Keratinocyte (primary cell): ENCODE results near the gene TNFRSF19. TPM values are rescaled to one million over a fixed set of nuclear protein-coding genes. Genes with fewer than 3 reads are reported as not detected.

ENCODE experiments used
- DNase-seq: peaks from one replicate; pipeline ENCODE4 v3.0.0-alpha.2; 2011; ENCODE audit warnings: low read depth, missing footprints, low spot score
- FAIRE-seq: peaks from 2 replicates; lab custom pipeline; 2011; peaks lifted over from hg19 to GRCh38; lab: Jason Lieb, UNC
- H2AFZ ChIP-seq: 2 replicates; pipeline ENCODE4 v1.6.0; 2012; ENCODE audit warnings: low read length, control low read depth, inconsistent platforms; ENCODE audit not compliant: control insufficient read depth
- H3K27ac ChIP-seq: 2 replicates; pipeline ENCODE4 v1.5.1; 2011; ENCODE audit warnings: low read length; ENCODE audit not compliant: control insufficient read depth, insufficient read depth
- H3K27me3 ChIP-seq: 3 replicates; pipeline ENCODE4 v1.6.0; 2011; ENCODE audit warnings: low read length; ENCODE audit not compliant: control insufficient read depth, insufficient read depth; ENCODE audit errors: extremely low read depth
- H3K36me3 ChIP-seq, 2 experiments: 2 replicates in 1 of 2; 3 replicates in 1 of 2; pipeline ENCODE4 v1.5.1; 2011; ENCODE audit warnings: low read length in 2 of 2, mild to moderate bottlenecking in 1 of 2; ENCODE audit not compliant: control insufficient read depth in 2 of 2, insufficient read depth in 2 of 2; ENCODE audit errors: extremely low read depth in 1 of 2
- H3K4me1 ChIP-seq: 3 replicates; pipeline ENCODE4 v1.5.1; 2011; ENCODE audit warnings: low read length; ENCODE audit not compliant: control insufficient read depth, insufficient read depth; ENCODE audit errors: extremely low read depth
- H3K4me2 ChIP-seq: 3 replicates; pipeline ENCODE4 v1.6.0; 2011; ENCODE audit warnings: low read depth, low read length; ENCODE audit not compliant: control insufficient read depth, insufficient read depth; ENCODE audit errors: extremely low read depth
- H3K4me3 ChIP-seq, 3 experiments: fragments of 200-600 bp in 1 of 3; sonication (generic) in 1 of 3; 2 replicates in 2 of 3; 3 replicates in 1 of 3; pipeline ENCODE4 v1.5.1; 2011 to 2016; ENCODE audit warnings: low read length in 3 of 3, mild to moderate bottlenecking in 3 of 3, control low read depth in 2 of 3, inconsistent platforms in 1 of 3, low read depth in 1 of 3, mixed read lengths in 1 of 3, mixed run types in 1 of 3, moderate library complexity in 1 of 3; ENCODE audit not compliant: control insufficient read depth in 2 of 3, insufficient read depth in 2 of 3; ENCODE audit errors: extremely low read depth in 1 of 3
- H3K79me2 ChIP-seq: 2 replicates; pipeline ENCODE4 v1.6.0; 2012; ENCODE audit warnings: low read length; ENCODE audit not compliant: control insufficient read depth, insufficient read depth
- H3K9ac ChIP-seq: 3 replicates; pipeline ENCODE4 v1.6.0; 2011; ENCODE audit warnings: low read length; ENCODE audit not compliant: control insufficient read depth, insufficient read depth; ENCODE audit errors: extremely low read depth
- H3K9me1 ChIP-seq: 3 replicates; pipeline ENCODE4 v1.6.0; 2011; ENCODE audit warnings: low read length; ENCODE audit not compliant: control insufficient read depth, insufficient read depth; ENCODE audit errors: extremely low read depth
- H3K9me3 ChIP-seq: 2 replicates; pipeline ENCODE4 v1.5.1; 2012; ENCODE audit warnings: low read depth, low read length; ENCODE audit not compliant: control insufficient read depth
- H4K20me1 ChIP-seq: 3 replicates; pipeline ENCODE4 v1.6.0; 2011; ENCODE audit warnings: low read length; ENCODE audit not compliant: control insufficient read depth, insufficient read depth; ENCODE audit errors: extremely low read depth
- CTCF ChIP-seq, 3 experiments: IDR thresholded peaks in 1 of 3; conservative IDR thresholded peaks in 1 of 3; optimal IDR thresholded peaks in 1 of 3; 2 replicates in 2 of 3; 3 replicates in 1 of 3; pipeline versions ENCODE3 to v1.5.1; 2011; ENCODE audit warnings: low read length in 3 of 3, mild to moderate bottlenecking in 3 of 3, moderate library complexity in 2 of 3, control low read depth in 1 of 3, inconsistent platforms in 1 of 3; ENCODE audit not compliant: insufficient read depth in 2 of 3; ENCODE audit errors: extremely low read depth in 1 of 3
- EZH2 ChIP-seq: IDR thresholded peaks from one replicate; pipeline ENCODE4 v1.6.1; 2012; ENCODE audit warnings: inconsistent platforms, mild to moderate bottlenecking, low read length, moderate library complexity
- dilution Hi-C: fragments of 300-500 bp; cut with MboI; formaldehyde crosslinking; loops from one replicate; pipeline ENCODE4 v1.7.0; 2020; ENCODE audit warnings: low sequenced_read_pairs; ENCODE audit not compliant: extremely low pct_ligation_motif_present
- polyA plus RNA-seq, 5 experiments: library from polyadenylated mRNA; depleted of rRNA in 3 of 5; stranded (reverse) in 3 of 5; stranded (forward) in 1 of 5; unstranded in 1 of 5; fragments of >200 nt; gene quantifications; 1 replicate in 1 of 5; 2 replicates in 3 of 5; 3 replicates in 1 of 5; pipeline versions ENCODE4 v1.2.1 to v1.2.3, GENCODE V29; 2011 to 2012; ENCODE audit warnings: missing spikeins in 2 of 5, low read depth in 1 of 5, low replicate concordance in 1 of 5

Gene TNFRSF19
- polyA plus RNA-seq, 1 donor (not counting 4 experiments of a cell fraction or from before 2014, with no cell fraction given), result 1.8 TPM

- Histone ChIP-seq H3K4me3 (no peak overlapping the region), H3K27me3 (no peaks in the 10 kb centered on the region), H2AFZ (no peak overlapping the region), H3K9ac (no peak overlapping the region), H3K4me2 (no peak overlapping the region), H3K36me3 (no peaks in the 10 kb centered on the region), H4K20me1 (no peaks in the 10 kb centered on the region), H3K4me1 (no peaks in the 10 kb centered on the region), H3K9me1 (no peaks in the 10 kb centered on the region), H3K27ac (no peak overlapping the region), H3K79me2 (no peaks in the 10 kb centered on the region), H3K9me3 (no peaks in the 10 kb centered on the region)
- FAIRE-seq (no peak), DNase-seq (no peak)
- dilution Hi-C loops, result no loop called here
- TF ChIP-seq CTCF (optimal IDR thresholded peaks at IDR 0.05 in 1 of 3, IDR thresholded peaks at IDR 0.05 in 1 of 3, conservative IDR thresholded peaks at IDR 0.05 in 1 of 3; ENCODE audit: extremely low read depth in 1 of 3, insufficient read depth in 2 of 3, low read length in 3 of 3) (no peak), EZH2 (no peak)
These were observed 59.5 kb downstream of the TNFRSF19 start for GRCh38 chr13:23629566-23630272.

DNA sequence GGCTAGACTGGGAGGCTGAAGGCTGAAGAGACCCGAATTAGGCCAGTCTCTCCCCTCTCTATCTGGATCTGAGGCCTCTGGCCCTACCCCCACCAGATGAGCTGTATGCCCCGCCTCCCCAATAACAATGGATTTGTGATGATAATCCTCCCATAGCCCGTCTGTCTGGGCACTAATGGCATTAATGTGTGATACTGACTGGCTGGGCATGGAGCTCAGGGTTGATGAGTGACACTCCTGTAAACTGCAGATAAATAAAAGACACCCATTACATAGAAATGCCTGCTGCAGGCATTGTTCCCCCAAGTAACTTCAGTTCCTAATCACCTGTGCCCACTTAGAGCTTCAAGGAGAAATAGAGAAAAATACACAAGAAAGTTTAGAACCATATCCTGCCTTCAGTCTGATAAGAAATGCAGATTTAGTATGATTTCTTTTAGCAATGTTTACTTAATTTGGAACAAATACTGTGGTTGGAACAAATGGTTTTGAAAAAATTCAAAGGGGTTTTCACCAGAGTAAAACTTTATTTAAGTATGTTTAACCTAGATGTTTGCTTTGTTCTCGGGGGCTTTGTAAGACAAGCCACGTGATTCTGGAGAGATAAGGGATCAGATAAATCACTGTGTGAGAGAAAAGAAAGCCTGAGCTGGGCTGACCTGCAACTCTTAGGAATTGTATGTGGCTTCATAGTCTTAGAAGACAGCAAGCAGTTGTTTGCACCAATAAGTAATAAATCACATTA lies 60.3 kb downstream of the TNFRSF19 start:
- H3K27me3 ChIP-seq, result no peaks in the 10 kb centered on the region
- FAIRE-seq, result no peak

More for the DNA sequence above, 60.3 kb downstream of the TNFRSF19 start:
- no peak overlapping the region for H2AFZ ChIP-seq
- H3K9ac ChIP-seq, result no peak overlapping the region
- no peak overlapping the region for H3K27ac ChIP-seq
- no peaks in the 10 kb centered on the region for H3K9me3 ChIP-seq
- H4K20me1 ChIP-seq, result no peaks in the 10 kb centered on the region
- dilution Hi-C loops, result no loop called here
- H3K4me1 ChIP-seq, result no peaks in the 10 kb centered on the region
- no peak for DNase-seq
- H3K4me2 ChIP-seq, result no peak overlapping the region
- TF ChIP-seq CTCF (optimal IDR thresholded peaks at IDR 0.05 in 1 of 3, IDR thresholded peaks at IDR 0.05 in 1 of 3, conservative IDR thresholded peaks at IDR 0.05 in 1 of 3; ENCODE audit: extremely low read depth in 1 of 3, insufficient read depth in 2 of 3, low read length in 3 of 3), result no peak
- no peak for TF ChIP-seq EZH2
- H3K79me2 ChIP-seq, result no peaks in the 10 kb centered on the region
- H3K9me1 ChIP-seq, result no peaks in the 10 kb centered on the region
- H3K36me3 ChIP-seq, result no peaks in the 10 kb centered on the region
- no peak overlapping the region for H3K4me3 ChIP-seq
